Activated CD8-positive, alpha-beta memory T cell treated with anti-CD3 and anti-CD28 coated beads for 48 hours (primary cell): Measurements from ENCODE around the gene TRAPPC10.

Experiments used
- DNase-seq, 3 experiments: peaks; one replicate each; pipeline ENCODE4 v3.0.0-alpha.2; 2020; ENCODE audit warnings: low read depth in 2 of 3, low spot score in 2 of 3

Gene TRAPPC10

DNA sequence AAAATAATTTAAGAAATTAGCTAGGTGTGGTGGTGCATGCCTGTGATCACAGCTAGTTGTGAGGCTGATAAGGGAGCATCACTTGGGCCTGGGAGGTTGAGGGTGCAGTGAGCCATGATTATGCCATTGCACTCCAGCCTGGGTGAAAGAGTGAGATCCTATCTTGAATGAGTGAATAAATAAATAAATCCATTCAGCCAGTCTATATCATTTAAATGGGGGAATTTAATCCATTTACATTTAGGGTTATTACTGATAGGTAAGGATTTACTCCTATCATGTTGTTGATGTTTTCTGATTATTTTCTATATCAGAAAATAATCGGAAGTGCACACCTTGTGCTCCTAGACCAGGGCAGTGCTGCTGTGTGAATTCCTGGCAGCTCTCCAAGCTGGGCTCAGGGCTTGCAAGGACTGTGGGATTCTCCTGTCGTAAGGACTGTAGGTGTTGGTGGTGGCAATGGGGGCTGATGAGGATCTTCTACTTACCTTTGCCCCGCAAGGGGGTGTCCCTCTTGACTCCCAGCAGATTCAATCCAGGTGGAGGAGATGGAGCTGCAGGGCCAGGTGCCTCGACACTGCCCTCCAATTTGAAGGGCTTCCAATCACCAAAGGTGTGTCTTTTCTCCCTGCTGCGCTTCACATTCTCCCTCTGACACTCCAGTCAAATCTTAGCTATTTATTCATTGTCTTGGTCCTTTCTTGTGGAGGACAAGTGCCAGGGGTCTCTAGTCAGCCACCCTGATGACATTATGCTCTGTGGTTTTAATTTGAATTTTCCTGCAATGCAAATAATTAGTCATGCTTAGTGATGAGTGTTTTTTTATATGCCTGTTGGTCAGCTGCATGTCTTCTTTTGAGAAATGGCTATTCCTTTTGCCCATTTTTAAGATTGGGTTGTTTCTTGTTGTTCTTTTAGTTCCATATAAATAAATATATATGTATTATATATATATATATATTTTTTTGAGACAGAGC lies 14.1 kb upstream of the TRAPPC10 start:
- no peak for DNase-seq

DNA sequence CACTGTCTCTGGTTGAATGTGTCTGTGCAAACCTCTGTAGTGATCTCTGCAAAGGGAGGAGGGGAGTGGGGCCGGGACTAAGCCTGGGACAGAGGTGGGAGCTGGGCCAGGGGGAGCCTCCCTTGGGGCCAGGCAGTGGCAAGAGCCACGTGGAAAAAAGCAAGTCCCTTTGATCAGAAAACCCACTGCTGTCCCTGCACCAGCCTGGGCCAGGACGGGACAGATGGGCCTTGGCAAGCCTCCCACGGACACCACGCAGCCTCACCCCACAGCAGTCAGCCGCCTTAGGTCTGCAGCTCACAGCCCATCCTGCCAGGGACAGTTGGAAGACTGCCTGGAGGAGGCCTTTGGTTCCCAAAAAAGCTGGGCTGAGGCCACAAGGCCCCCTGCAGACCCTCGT lies 11.7 kb upstream of the TRAPPC10 start:
- DNase-seq, result no peak

DNA sequence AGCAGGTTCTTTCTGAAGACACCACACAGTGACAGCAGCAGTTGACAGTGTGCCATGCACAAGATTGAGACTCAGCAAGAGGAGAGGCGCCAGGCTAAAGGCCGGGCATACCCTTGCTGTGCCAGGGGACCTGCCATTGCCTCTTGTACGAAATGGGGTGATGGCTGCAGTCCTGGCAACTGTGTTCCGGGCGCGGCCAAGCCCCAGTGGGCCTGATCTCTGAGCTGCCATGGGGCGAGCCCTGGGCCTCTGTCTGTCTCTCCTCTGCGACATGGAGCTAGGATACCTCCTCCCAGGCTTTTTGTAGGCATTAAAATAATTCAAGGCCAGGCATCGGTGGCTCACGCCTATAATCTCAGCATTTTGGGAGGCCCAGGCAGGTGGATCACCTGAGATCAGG lies 9.6 kb upstream of the TRAPPC10 start:
- no peak for DNase-seq

- no peak for DNase-seq
Observed at GRCh38 chr21:44003307-44003966, 8.7 kb upstream of the TRAPPC10 start.

DNA sequence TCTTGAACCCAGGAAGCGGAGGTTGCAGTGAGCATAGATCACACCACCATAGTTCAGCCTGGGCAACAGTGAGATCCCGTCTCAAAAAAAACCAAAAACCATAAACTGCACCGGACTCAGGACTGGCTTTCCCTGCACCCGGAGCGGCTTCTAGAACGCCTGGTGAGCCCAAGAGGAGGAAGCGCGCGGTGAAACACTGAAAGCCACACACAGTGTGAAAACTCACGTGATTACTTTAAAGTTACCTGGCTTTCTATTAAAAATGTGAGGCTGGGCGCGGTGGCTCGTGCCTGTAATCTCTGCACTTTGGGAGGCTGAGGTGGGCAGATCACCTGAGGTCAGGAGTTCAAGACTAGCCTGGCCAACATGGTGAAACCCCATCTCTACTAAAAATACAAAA lies 7.0 kb upstream of the TRAPPC10 start:
- DNase-seq, result no peak

DNA sequence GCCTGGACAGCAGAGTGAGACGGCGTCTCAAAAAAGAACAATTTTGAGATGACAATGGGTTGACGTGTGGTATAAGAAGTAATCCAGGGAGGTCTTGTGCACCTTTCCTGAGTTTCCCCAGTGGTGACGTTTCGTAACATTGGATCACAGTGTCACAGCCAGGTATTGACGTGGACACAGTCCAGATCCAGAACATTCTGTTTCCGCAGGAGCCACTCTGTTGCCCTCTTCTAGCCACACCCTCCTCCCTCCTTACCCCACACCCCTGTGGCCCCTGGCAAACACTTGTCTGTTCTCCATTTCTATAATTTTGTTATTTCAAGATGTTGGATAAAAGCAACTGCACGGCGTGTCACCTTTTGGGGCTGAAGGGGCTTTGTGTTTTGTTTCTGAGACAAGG lies 6.5 kb upstream of the TRAPPC10 start:
- DNase-seq, result no peak

DNA sequence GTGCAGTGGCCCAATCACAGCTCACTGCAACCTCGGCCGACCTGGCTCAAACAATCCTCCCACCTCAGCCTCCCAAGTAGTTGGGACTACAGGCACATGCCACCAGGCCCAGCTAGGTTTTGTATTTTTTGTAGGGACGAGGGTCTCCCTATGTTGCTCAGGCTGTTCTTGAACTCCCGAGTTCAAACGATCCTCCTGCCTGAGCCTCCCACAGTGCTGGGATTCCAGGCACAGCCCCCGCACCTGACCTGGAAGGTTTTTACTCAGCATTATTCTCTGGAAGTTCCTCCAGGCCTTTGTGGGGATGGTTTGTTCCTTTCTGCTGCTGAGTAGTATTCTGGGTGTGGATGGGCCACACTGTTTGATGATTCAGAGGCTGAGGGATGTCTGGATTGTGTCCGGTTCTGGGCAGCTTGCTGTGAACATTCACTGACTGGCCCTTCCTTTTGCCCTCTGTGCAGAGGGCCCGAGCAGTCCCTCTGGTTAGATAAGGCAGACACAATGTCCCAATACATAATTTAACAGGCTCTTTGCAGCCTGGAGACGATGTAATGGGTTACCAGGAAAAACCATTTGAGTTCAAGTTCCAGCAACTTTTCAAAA lies 6.0 kb upstream of the TRAPPC10 start:
- no peak for DNase-seq

GRCh38 chr21:44006656-44007055 lies 5.5 kb upstream of the TRAPPC10 start:
- DNase-seq, result no peak

- no peak for DNase-seq
Observed at GRCh38 chr21:44010429-44010828, 1.7 kb upstream of the TRAPPC10 start.

DNA sequence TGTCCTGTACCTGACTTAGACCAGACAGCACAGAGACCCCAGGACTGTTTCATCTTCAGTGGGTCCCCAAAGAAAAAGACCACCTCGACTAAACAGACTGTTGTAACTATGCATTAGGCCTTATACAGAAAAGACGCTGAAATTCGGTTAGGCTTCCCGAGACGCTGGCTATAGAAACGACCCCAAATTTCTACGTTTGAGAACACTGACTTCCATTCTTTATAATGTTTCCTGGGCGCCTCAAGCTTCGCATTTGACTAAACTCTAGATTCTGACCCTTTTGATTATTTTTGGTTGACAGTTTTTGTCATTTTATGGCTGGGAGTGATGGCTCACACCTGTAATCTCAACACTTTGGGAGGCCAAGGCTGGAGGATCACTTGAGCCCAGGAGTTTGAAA lies 986 bp upstream of the TRAPPC10 start:
- DNase-seq, result no peak

GRCh38 chr21:44012474-44013379 lies 618 bp downstream of the TRAPPC10 start:
- DNase-seq, result peak; percentile 77 to 83 (median 79)

- DNase-seq, result peak in 1 of 3 experiments; percentile 7
Observed at GRCh38 chr21:44013380-44014088, 1.4 kb downstream of the TRAPPC10 start.

DNA sequence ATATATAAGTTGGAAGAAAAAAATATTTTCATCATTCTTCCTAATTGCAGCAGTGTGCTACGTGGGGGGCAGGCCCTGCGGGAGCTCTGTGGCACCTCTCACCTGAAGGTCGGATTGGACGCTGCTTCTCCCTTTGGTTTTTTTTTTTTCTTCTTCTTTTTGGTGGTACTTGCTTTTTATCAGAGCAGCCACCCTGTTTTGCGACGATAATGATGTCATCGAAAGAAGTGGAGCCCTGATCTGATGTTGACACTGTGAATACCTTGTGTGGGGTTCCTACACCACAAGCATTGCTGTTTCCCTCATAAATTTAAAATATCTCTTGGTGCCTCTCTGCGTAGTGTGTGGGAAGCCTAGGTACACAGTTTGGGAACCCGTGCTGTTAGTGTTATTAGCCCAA lies 5.5 kb downstream of the TRAPPC10 start:
- DNase-seq, result no peak

DNA sequence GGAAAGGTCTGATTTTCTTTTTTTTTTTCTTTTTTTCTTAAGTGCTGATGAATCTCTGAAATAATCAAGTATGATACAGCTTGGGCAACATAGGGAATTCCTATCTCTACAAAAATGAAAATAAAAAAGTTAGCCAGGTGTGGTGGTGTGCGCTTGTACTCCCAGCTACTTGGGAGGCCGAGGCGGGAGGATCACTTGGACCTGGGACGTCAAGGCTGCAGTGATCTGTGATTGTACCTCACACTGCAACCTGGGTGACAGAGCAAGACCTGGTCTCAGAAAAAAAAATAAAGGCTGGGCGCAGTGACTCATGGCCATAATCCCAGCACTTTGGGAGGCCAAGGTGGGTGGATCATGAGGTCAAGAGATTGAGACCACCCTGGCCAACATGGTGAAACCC lies 6.0 kb downstream of the TRAPPC10 start:
- no peak for DNase-seq

GRCh38 chr21:44018813-44019567 lies 6.9 kb downstream of the TRAPPC10 start:
- DNase-seq, result no peak

- no peak for DNase-seq
Observed at GRCh38 chr21:44019568-44019958, 7.5 kb downstream of the TRAPPC10 start.

DNA sequence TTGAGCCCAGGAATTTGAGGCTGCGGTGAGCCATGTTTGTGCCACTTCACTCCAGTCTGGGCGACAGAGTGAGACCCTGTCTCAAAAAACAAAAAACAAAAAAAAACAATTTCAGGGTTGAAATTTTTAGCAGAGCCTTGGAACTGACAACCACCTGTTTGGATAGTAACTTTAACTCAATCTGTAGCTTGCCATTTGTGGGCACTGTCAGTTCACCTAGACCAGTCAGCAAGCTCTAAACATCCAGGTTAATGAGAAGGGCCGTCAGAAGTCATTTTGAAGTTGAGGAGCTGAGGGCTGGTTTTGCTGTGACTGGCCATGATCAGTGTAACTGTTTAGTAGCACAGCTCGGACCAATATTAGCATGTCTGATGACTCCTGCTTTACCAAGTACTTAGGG lies 8.4 kb downstream of the TRAPPC10 start:
- DNase-seq, result no peak

DNA sequence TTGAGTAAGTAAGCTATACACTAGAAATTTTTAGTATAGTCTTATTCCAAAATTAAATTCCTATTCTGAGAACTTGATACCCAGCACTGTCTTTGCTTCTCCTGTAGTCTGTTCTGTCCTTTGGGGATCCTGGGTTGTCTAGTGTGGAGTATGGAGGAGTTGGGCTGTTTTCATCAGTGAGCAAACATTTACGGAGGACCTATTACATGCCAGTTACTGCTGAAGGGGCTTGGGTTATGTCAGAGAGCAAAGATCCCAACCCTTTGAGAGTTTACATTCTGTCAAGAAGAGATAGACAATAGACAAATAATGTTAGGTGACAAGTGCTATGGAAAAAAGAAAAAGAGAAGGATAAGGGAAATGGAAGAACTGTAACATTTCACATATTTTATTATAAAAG lies 9.0 kb downstream of the TRAPPC10 start:
- DNase-seq, result no peak

DNA sequence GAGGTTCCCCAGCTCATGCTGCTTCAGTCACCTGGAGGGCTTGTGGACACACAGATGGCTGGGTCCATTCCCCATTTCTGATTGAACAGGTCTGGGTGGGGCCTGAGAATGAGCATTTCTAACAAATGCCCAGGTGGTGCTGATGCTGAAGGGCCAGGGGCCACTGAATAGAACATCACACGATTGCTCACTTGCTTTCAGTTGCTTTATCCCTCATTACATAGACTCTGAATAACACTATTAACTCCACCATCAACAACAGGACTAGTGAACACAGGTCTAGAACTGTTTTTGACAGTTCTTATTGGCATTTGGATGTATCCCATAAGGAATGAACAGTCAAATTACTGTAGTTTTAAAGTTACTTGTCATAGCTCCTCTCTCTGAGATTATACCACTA lies 12.1 kb downstream of the TRAPPC10 start:
- no peak for DNase-seq

- DNase-seq, result no peak
Observed at GRCh38 chr21:44024887-44025353, 12.8 kb downstream of the TRAPPC10 start.
